Measurements from ENCODE around the gene OR52M1.

GRCh38 chr11:4577761-4578160 is 32.8 kb downstream of the OR52M1 start:
- no peak for TF ChIP-seq CTCF (IDR thresholded peaks at IDR 0.05)
- no peak for TF ChIP-seq POLR2A (IDR thresholded peaks at IDR 0.05)
